GM10266 (cell line): ENCODE data around the gene ZBTB7B.
"Not testable (repeated sequence)": the region's sequence is repeated elsewhere in the genome, so short reads cannot be mapped to it uniquely, and the experiment has no call there.

Source experiments
- DNase-seq: peaks from one replicate; pipeline ENCODE4 v3.0.0; 2012; ENCODE audit errors: extremely low spot score
- TF ChIP-seq, protein P1 (sequence below): IDR thresholded peaks from 2 replicates; pipeline ENCODE4 v1.5.1; 2012; ENCODE audit warnings: mild to moderate bottlenecking, low read depth; ENCODE audit not compliant: control insufficient read depth, insufficient read depth; ENCODE audit errors: missing control alignments

The ZBTB7B gene

DNA sequence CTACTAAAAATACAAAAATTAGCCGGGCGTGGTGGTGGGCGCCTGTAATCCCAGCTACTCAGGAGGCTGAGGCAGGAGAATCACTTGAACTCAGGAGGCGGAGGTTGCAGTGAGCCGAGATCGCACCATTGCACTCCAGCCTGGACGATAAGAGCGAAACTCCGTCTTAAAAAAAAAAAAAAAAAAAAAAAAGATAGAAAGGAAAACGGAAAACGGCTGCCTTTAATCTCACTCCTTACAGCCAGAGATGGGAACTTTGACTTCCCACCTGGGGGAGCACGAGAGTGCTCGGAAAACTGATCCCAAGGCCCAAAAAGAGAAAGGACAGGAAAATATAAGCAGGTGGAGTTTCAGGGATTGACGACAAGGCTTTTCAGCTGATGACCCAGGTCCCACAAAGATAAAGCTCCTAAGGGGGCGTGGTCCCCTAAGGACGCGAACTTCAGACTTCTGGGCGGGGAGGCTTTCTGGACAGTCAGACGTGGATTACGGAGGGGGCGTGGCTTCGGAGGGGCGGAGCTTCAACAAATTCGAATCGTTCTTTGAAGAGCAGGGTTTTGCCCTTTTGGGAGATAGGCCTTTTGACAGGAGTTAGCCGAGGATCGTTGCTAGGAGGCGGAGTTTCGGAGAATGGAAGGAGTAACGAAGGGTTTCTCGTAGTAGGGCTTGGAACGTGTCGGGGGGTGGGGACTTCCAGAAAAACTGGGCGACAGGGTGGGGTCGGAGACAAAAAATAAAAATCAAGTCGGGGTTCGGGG, 29.1 kb upstream of the ZBTB7B start:
- peak; percentile 88 for DNase-seq
- TF ChIP-seq, protein P1, sequence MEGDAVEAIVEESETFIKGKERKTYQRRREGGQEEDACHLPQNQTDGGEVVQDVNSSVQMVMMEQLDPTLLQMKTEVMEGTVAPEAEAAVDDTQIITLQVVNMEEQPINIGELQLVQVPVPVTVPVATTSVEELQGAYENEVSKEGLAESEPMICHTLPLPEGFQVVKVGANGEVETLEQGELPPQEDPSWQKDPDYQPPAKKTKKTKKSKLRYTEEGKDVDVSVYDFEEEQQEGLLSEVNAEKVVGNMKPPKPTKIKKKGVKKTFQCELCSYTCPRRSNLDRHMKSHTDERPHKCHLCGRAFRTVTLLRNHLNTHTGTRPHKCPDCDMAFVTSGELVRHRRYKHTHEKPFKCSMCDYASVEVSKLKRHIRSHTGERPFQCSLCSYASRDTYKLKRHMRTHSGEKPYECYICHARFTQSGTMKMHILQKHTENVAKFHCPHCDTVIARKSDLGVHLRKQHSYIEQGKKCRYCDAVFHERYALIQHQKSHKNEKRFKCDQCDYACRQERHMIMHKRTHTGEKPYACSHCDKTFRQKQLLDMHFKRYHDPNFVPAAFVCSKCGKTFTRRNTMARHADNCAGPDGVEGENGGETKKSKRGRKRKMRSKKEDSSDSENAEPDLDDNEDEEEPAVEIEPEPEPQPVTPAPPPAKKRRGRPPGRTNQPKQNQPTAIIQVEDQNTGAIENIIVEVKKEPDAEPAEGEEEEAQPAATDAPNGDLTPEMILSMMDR: no peak

DNA sequence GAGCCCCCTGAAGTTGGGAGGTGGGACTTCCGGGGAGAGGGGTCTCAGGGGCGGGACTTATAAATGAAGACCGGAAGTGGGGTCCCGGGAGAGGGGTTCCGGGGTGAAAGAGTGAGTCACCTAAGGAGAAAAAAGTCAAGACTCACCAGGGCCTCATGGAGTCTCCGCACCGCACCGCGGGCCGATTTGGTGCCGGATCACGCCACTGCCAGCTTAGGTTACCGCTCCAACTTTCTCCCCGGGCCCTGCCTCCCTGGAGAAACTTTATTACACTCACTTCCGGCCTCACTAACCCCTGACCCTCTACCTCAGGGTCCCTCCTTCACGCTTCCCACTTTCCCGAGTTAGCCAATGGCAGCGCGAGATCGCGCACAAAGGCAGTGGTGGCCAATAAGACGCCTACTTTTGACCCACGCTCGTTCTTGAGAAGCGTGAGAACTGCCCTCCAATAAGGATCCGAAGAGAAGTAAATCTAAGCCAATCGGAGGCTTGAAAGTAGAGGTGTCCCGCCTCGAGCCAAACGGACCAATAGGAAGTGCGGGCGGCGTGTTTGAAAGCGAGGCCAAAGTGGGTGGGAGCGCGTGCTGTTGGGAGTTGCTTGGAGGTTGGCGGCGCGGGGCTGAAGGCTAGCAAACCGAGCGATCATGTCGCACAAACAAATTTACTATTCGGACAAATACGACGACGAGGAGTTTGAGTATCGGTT, 28.3 kb upstream of the ZBTB7B start, which contains the start of gene CKS1B:
Gene CKS1B (plus strand): TSS at position 580 of the 706 bp plus-strand sequence. CDS start 65 bp downstream, at position 645.
- peak; percentile 93 for DNase-seq
- TF ChIP-seq, protein P1: no peak

DNA sequence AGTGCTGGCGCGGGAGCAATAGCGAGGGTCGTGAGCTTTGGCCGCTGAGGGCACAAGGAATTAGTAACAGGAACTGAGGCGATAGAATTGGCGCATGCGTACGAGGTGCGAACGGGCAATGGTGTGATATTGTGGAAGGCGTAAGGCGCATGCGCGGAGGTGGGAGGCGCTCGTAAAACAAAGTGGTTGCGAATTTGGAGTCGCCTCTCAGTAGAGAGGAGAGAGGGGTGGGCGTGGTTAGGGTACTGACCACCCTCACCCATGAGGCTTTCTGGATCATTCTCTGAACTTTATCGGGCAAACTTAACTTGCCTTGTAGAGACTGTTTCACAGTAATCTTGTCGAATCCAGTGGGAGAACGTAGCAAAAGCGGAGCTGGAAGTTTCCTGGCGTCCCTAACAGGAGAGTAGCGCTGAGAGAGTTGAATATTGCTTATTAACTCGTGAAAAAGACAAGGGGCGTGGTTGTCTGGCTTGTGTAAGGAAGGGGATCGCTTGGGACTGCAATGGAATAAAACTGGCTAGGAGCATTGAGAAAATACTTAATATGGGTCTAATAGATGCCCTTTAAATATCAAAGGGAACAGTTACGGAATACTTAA, 27.7 kb upstream of the ZBTB7B start:
- peak; percentile 87 for DNase-seq
- TF ChIP-seq, protein P1: no peak

DNA sequence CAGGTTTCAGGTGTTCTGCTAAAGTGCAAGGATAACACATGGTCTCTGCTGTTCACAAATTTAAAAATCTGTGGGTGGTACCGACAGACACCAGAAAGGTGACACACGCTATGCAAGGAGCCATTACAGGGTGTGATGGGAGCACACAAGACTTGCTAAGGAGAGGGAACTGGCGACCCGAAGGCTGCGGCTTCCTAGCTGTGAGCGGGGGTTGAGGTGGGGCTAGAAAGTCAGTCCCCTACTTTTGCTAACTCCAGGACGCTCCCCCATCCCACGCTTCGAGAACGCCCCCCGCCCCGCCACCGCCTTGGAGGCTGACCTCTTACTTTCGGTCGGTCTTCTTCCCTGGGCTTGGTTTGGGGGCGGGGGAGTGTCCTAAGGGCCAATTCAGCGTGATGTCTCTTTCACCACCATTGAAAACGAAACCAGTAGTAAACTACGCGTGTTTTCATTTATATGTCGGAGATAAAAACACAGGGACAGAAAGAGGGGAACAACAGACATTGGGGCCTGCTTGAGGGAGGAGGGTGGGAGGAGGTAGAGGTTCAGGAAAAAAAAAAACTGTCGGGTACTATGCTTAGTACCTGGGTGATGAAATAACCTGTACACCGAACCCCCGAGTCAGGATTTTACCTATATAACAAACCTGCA, 27.1 kb upstream of the ZBTB7B start:
- TF ChIP-seq, protein P1: no peak
- peak; percentile 39 for DNase-seq

DNA sequence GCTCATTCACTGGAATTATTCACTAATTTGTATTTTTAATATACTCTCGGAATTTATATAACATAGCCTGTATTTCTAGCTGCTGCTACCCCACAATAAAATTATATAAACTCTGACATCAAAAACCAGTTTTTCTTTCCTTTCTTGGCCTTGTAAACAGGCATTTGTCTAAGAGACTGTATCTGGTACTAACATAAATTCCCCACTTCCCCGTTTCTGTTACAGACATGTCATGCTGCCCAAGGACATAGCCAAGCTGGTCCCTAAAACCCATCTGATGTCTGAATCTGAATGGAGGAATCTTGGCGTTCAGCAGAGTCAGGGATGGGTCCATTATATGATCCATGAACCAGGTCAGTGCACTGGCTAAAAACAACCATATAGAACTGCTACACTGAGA, 24.8 kb upstream of the ZBTB7B start:
- DNase-seq: not testable (repeated sequence)

DNA sequence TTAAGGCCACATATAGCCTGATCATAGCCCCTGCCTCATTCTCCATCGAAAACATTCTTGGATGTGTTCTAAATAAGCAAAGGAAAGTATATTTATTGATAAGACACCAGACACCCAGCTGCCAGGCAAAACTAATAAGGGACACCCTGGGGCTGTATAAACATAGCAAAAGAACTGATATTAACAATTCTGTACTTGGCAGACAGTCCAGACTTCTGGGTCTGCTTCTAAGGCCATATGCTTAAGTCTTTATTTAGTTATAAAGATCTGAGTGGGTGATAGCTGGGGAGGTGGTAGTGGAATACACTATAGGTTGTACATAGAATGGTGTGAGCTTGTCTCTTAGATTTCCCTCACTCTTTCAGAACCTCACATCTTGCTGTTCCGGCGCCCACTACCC, 24.2 kb upstream of the ZBTB7B start:
- TF ChIP-seq, protein P1: no peak
- no peak for DNase-seq

DNA sequence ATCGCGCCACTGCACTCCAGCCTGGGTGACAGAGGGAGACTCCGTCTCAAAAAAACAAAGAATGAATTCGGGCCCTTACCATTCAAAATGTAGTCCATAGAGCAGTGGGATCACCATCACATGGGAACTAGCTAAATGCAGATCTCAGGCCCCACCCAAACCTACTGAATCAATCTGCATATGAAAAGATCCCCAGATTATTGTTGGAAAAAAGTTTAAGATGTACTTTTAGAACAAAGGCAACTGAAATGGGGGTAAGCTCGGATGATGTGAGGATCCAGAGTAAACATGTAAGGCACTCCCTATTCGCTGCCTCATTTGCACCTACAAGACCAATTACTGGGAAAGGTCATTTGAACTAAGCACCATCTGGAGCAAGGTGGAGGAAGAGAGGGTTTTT, 20.3 kb upstream of the ZBTB7B start:
- no peak for DNase-seq
- TF ChIP-seq, protein P1: no peak
